Activated CD4-positive, CD25-positive, alpha-beta regulatory T cell treated with anti-CD3 and anti-CD28 coated beads, Interleukin-2, amount 50 U/mL, for 72 hours (primary cell): ENCODE measurements around the gene METTL15.
"Not testable (repeated sequence)": the region's sequence is repeated elsewhere in the genome, so short reads cannot be mapped to it uniquely, and the experiment has no call there.

Experiments
- DNase-seq: peaks from one replicate; pipeline ENCODE4 v3.0.0; 2021

The METTL15 gene

GRCh38 chr11:28110821-28111200 lies 2.6 kb downstream of the METTL15 start:
- DNase-seq, result no peak

- DNase-seq, result no peak
Observed at GRCh38 chr11:28114116-28114515, 5.9 kb downstream of the METTL15 start.

- no peak for DNase-seq
Observed at GRCh38 chr11:28114731-28115130, 6.5 kb downstream of the METTL15 start.

- DNase-seq, result no peak
Observed at GRCh38 chr11:28117712-28118111, 9.5 kb downstream of the METTL15 start.

- DNase-seq, result no peak
Observed at GRCh38 chr11:28123151-28123581, 15.0 kb downstream of the METTL15 start.

GRCh38 chr11:28132548-28132947 lies 24.4 kb downstream of the METTL15 start:
- DNase-seq, result no peak

GRCh38 chr11:28133146-28133545 lies 25.0 kb downstream of the METTL15 start:
- no peak for DNase-seq

GRCh38 chr11:28136157-28136556 lies 28.0 kb downstream of the METTL15 start:
- DNase-seq, result not testable (repeated sequence)

- no peak for DNase-seq
Observed at GRCh38 chr11:28137366-28137765, 29.2 kb downstream of the METTL15 start.

GRCh38 chr11:28137832-28138231 lies 29.6 kb downstream of the METTL15 start:
- DNase-seq, result no peak

GRCh38 chr11:28139841-28140415 lies 31.7 kb downstream of the METTL15 start:
- no peak for DNase-seq

GRCh38 chr11:28140689-28141455 lies 32.7 kb downstream of the METTL15 start:
- no peak for DNase-seq

GRCh38 chr11:28142724-28143123 lies 34.5 kb downstream of the METTL15 start:
- no peak for DNase-seq

GRCh38 chr11:28144808-28145207 lies 36.6 kb downstream of the METTL15 start:
- no peak for DNase-seq

GRCh38 chr11:28146123-28146751 lies 38.0 kb downstream of the METTL15 start:
- DNase-seq, result no peak

GRCh38 chr11:28152743-28153142 lies 44.6 kb downstream of the METTL15 start:
- DNase-seq, result no peak

GRCh38 chr11:28153586-28153985 lies 45.4 kb downstream of the METTL15 start:
- DNase-seq, result no peak

- DNase-seq, result no peak
Observed at GRCh38 chr11:28168718-28169117, 60.5 kb downstream of the METTL15 start.

GRCh38 chr11:28169816-28170215 lies 61.6 kb downstream of the METTL15 start:
- DNase-seq, result no peak

- no peak for DNase-seq
Observed at GRCh38 chr11:28170759-28171158, 62.6 kb downstream of the METTL15 start.

- no peak for DNase-seq
Observed at GRCh38 chr11:28176351-28176750, 68.2 kb downstream of the METTL15 start.

- DNase-seq, result no peak
Observed at GRCh38 chr11:28195449-28195848, 87.3 kb downstream of the METTL15 start.

- DNase-seq, result no peak
Observed at GRCh38 chr11:28209906-28210305, 101.7 kb downstream of the METTL15 start.

GRCh38 chr11:28222063-28222462 lies 113.9 kb downstream of the METTL15 start:
- DNase-seq, result not testable (repeated sequence)
